Measurements from ENCODE around the gene KCNK10.

GRCh38 chr14:88179716-88180115 is 143.4 kb downstream of the KCNK10 start:
- TF ChIP-seq CTCF (IDR thresholded peaks at IDR 0.05; ENCODE audit: low read depth, low read length): no peak
- no peak for TF ChIP-seq POLR2A (IDR thresholded peaks at IDR 0.05; ENCODE audit: extremely low read depth, insufficient read length)
- no peak for TF ChIP-seq MYC (IDR thresholded peaks at IDR 0.05; ENCODE audit: low read depth, low read length)
- TF ChIP-seq, protein P1, sequence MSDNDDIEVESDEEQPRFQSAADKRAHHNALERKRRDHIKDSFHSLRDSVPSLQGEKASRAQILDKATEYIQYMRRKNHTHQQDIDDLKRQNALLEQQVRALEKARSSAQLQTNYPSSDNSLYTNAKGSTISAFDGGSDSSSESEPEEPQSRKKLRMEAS (IDR thresholded peaks at IDR 0.05; ENCODE audit: low read depth, low read length): no peak
